Measurements from ENCODE around the gene SYT17. TPM values are rescaled to one million over a fixed set of nuclear protein-coding genes. Genes with fewer than 3 reads are reported as not detected.

SYT17 gene
- polyA plus RNA-seq, result 1.0 and 8.5 TPM in 2 replicates

GRCh38 chr16:19167710-19168370 lies at the start of gene SYT17:
Gene SYT17, plus strand, starts transcription at chr16:19168240. Its CDS starts 407 bp downstream, at chr16:19168647.

GRCh38 chr16:19285431-19285830 lies 117.4 kb downstream of the SYT17 start, which contains the start of gene CLEC19A:
Gene CLEC19A, plus strand, starts transcription at chr16:19285731. Its CDS starts 121 bp downstream, at chr16:19285852.

Other genes with a start within 250 kb of the SYT17 start
- gene SMG1, start 241.8 kb upstream of the SYT17 start, polyA plus RNA-seq, result 8.5 and 8.7 TPM in 2 replicates
- 0.19 and 0.60 TPM in 2 replicates for gene TMC7, start 184.3 kb upstream of the SYT17 start, polyA plus RNA-seq
- 8.5 and 11.4 TPM in 2 replicates for gene COQ7, start 100.6 kb upstream of the SYT17 start, polyA plus RNA-seq
- not detected in 2 replicates for gene ITPRIPL2, start 54.3 kb upstream of the SYT17 start, polyA plus RNA-seq
- 4.4 TPM in 1 of 2 replicates, not detected in the other for gene CLEC19A, start 117.5 kb downstream of the SYT17 start, polyA plus RNA-seq
- not detected in 2 replicates for gene TMC5, start 249.6 kb downstream of the SYT17 start, polyA plus RNA-seq

Data from Purkinje cell (primary cell).